HEK293T (cell line): ENCODE data around the gene C1orf52.

Experiments used
- CTCF ChIA-PET: fragments of 350-600 bp; formaldehyde crosslinking; extraction: SDS; loops from one replicate; lab custom pipeline; 2021; ENCODE audit warnings: antibody characterized with exemption, inconsistent platforms; lab: Yijun Ruan, JAX
- POLR2A ChIA-PET: fragments of 350-600 bp; formaldehyde crosslinking; extraction: SDS; loops from one replicate; lab custom pipeline; 2020; ENCODE audit warnings: antibody characterized with exemption, inconsistent platforms; lab: Yijun Ruan, JAX
- DNase-seq: peaks from one replicate; pipeline ENCODE4 v3.0.0; 2012; ENCODE audit warnings: mixed read lengths; ENCODE audit errors: extremely low spot score
- ARNT ChIP-seq: fragments of 450-650 bp; IDR thresholded peaks from 2 replicates; pipeline ENCODE4 v1.6.1; 2017; ENCODE audit warnings: mild to moderate bottlenecking
- BHLHE40 ChIP-seq: fragments of 450-650 bp; IDR thresholded peaks from 2 replicates; pipeline ENCODE4 v1.6.1; 2016; ENCODE audit warnings: mild to moderate bottlenecking, moderate library complexity, borderline replicate concordance
- CTBP1 ChIP-seq: fragments of 450-650 bp; IDR thresholded peaks from 2 replicates; pipeline ENCODE4 v1.6.1; 2016; ENCODE audit warnings: borderline replicate concordance
- ELF4 ChIP-seq: fragments of 450-650 bp; IDR thresholded peaks from 2 replicates; pipeline ENCODE4 v1.6.1; 2017; ENCODE audit warnings: antibody characterized with exemption
- FOXA1 ChIP-seq: fragments of 450-650 bp; IDR thresholded peaks from 2 replicates; pipeline ENCODE4 v1.6.1; 2016; ENCODE audit warnings: mild to moderate bottlenecking
- FOXK2 ChIP-seq: fragments of 450-650 bp; IDR thresholded peaks from 2 replicates; pipeline ENCODE4 v1.6.1; 2016; ENCODE audit warnings: mild to moderate bottlenecking
- FOXM1 ChIP-seq: fragments of 450-650 bp; IDR thresholded peaks from 2 replicates; pipeline ENCODE4 v1.6.1; 2017; ENCODE audit warnings: mild to moderate bottlenecking, borderline replicate concordance
- HDGF ChIP-seq: fragments of 450-650 bp; IDR thresholded peaks from 2 replicates; pipeline ENCODE4 v1.6.1; 2017; ENCODE audit warnings: antibody characterized with exemption, borderline replicate concordance
- L3MBTL2 ChIP-seq: fragments of 450-650 bp; conservative IDR thresholded peaks from 2 replicates; pipeline ENCODE4 v1.6.1; 2016; ENCODE audit warnings: mild to moderate bottlenecking
- LEF1 ChIP-seq: fragments of 450-650 bp; IDR thresholded peaks from 2 replicates; pipeline ENCODE4 v1.6.1; 2017; ENCODE audit warnings: mild to moderate bottlenecking, borderline replicate concordance
- NFRKB ChIP-seq: fragments of 450-650 bp; IDR thresholded peaks from 2 replicates; pipeline ENCODE4 v1.6.1; 2016; ENCODE audit warnings: mild to moderate bottlenecking, moderate library complexity
- SP1 ChIP-seq: fragments of 450-650 bp; IDR thresholded peaks from 2 replicates; pipeline ENCODE4 v1.6.1; 2017
- SUZ12 ChIP-seq: fragments of 450-650 bp; IDR thresholded peaks from 2 replicates; pipeline ENCODE4 v1.6.1; 2016; ENCODE audit warnings: mild to moderate bottlenecking
- TARDBP ChIP-seq: fragments of 450-650 bp; IDR thresholded peaks from 2 replicates; pipeline ENCODE4 v1.6.1; 2016
- ZNF384 ChIP-seq: fragments of 450-650 bp; IDR thresholded peaks from 2 replicates; pipeline ENCODE4 v1.6.1; 2016
- TF ChIP-seq, protein P1 (sequence below): fragments of 450-650 bp; IDR thresholded peaks from 2 replicates; pipeline ENCODE4 v1.6.1; 2016

Gene C1orf52

DNA sequence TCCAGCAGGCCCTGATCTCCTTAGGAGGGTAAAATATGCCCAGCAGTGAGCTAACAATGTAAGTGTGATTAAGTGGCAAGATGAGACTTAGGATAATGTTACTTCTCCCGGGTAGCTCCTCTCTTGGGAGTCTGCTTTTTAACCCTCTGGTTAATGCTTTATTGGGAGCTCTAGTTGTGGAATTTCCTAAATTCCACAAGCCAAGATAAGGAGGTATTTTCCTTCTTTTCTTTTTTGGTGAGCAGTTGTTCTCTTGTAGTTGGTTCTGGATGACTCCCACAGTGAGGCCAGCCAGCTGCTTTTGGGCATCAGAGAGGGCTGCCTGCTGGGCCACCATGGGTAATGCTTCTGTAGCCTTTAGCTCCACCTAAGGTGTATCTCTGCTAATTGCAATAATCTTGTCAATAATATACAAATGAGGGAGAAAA, 19.3 kb downstream of the C1orf52 start:
- ChIA-PET POLR2A (interaction anchor here (1.2 to 1.7 kb wide), 2 partner anchors 10 to 38 kb away, joined by 4 read pairs; no protein-coding TSS in a partner anchor), CTCF (interaction anchor here (0.6 to 1.5 kb wide), 10 partner anchors 9 to 1759 kb away, joined by 3 to 10 read pairs (median 5); no protein-coding TSS in a partner anchor)
- DNase-seq = no peak
- TF ChIP-seq TARDBP (no peak), CTBP1 (no peak), ELF4 (no peak), HDGF (no peak), L3MBTL2 (no peak), FOXK2 (no peak), SP1 (no peak), FOXM1 (no peak; the same call in 1 of the 2 replicates)
- TF ChIP-seq, protein P1, sequence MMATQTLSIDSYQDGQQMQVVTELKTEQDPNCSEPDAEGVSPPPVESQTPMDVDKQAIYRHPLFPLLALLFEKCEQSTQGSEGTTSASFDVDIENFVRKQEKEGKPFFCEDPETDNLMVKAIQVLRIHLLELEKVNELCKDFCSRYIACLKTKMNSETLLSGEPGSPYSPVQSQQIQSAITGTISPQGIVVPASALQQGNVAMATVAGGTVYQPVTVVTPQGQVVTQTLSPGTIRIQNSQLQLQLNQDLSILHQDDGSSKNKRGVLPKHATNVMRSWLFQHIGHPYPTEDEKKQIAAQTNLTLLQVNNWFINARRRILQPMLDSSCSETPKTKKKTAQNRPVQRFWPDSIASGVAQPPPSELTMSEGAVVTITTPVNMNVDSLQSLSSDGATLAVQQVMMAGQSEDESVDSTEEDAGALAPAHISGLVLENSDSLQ = no peak

- TF ChIP-seq SUZ12 (no peak), BHLHE40 (no peak)
- POLR2A ChIA-PET = no interaction called here
Measured at GRCh38 chr1:85237613-85238012, 21.8 kb downstream of the C1orf52 start.

GRCh38 chr1:85230305-85230977, 29.0 kb downstream of the C1orf52 start:
- ChIA-PET POLR2A (interaction anchor here (1.5 kb wide), 1 partner anchor 9 kb away, joined by 4 read pairs; no protein-coding TSS in a partner anchor), CTCF (interaction anchor here (0.6 to 2.3 kb wide), 7 partner anchors 10 to 125 kb away, joined by 3 to 10 read pairs (median 7); partner anchors contain the start of gene C1orf52)
- no peak for TF ChIP-seq SP1
- peak; percentile 69 for TF ChIP-seq L3MBTL2
- no peak for TF ChIP-seq TARDBP
- TF ChIP-seq, protein P1 = peak; percentile 72
- TF ChIP-seq ARNT = no peak
- TF ChIP-seq LEF1 = no peak
- TF ChIP-seq ELF4 = no peak
- TF ChIP-seq FOXA1 = no peak
- TF ChIP-seq NFRKB = no peak
- TF ChIP-seq SUZ12 = no peak
- no peak for TF ChIP-seq ZNF384
- TF ChIP-seq HDGF = no peak
- TF ChIP-seq FOXM1 = no peak
- TF ChIP-seq BHLHE40 = no peak
- TF ChIP-seq CTBP1 = no peak
- TF ChIP-seq FOXK2 = no peak
- peak; percentile 68 for DNase-seq

More at GRCh38 chr1:85237613-85238012, 21.8 kb downstream of the C1orf52 start:
- CTCF ChIA-PET = no interaction called here
- no peak for DNase-seq

GRCh38 chr1:85229574-85230097, 29.8 kb downstream of the C1orf52 start:
- TF ChIP-seq HDGF (no peak), SP1 (no peak), ZNF384 (peak; percentile 23; the same call in 1 of the 2 replicates)
- TF ChIP-seq, protein P1 = peak; percentile 77
- no peak for DNase-seq
- ChIA-PET CTCF (interaction anchor here (1.1 to 2.3 kb wide), 4 partner anchors 11 to 124 kb away, joined by 4 to 10 read pairs (median 6); partner anchors contain the start of gene C1orf52), POLR2A (interaction anchor here (1.5 kb wide), 1 partner anchor 10 kb away, joined by 4 read pairs; no protein-coding TSS in a partner anchor)

DNA sequence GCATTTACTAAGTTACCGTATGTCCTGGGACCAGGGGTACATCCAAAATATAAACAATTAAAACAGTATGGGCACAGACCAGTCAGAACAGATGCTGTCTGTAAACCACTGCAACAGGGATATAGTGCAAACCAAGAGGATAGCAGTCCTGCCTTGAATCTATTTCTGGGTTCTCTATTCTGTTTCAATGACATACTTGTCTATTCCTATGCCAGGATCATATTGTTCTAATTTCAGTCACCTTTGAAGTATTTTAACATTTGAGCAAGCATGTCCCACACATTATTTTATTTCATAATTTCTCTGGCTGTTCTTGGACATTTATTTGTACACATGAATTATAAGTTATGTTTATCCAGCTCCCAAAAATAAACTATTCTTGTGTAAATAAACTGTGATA, 30.5 kb downstream of the C1orf52 start:
- CTCF ChIA-PET = interaction anchor here (1.6 to 1.7 kb wide), 2 partner anchors 15 to 30 kb away, joined by 4 to 8 read pairs; partner anchors contain the start of gene C1orf52
- POLR2A ChIA-PET = no interaction called here
- DNase-seq = no peak
- TF ChIP-seq, protein P1 = no peak
- TF ChIP-seq SUZ12 = no peak
- no peak for TF ChIP-seq FOXA1
- no peak for TF ChIP-seq ELF4
- no peak for TF ChIP-seq TARDBP
- no peak for TF ChIP-seq CTBP1
- no peak for TF ChIP-seq LEF1
- TF ChIP-seq FOXM1 = no peak
- no peak for TF ChIP-seq ARNT
